Left ventricle myocardium inferior (tissue), 1 donor: Measurements from ENCODE around the gene APBB1IP. TPM values are rescaled to one million over a fixed set of nuclear protein-coding genes. Genes with fewer than 3 reads are reported as not detected.
"Not testable (repeated sequence)": the region's sequence is repeated elsewhere in the genome, so short reads cannot be mapped to it uniquely, and the experiment has no call there.

ENCODE experiments used
- DNase-seq: peaks from one replicate; pipeline ENCODE4 v3.0.0-alpha.2; 2020
- H3K27ac ChIP-seq: fragments of 200-600 bp; replicated peaks from 2 replicates; pipeline ENCODE4 v1.8.0; 2021
- H3K27me3 ChIP-seq: fragments of 200-600 bp; 2 replicates; pipeline ENCODE4 v1.8.0; 2021; ENCODE audit warnings: low read depth
- H3K36me3 ChIP-seq: fragments of 200-600 bp; 2 replicates; pipeline ENCODE4 v1.8.0; 2021
- H3K4me1 ChIP-seq: fragments of 200-600 bp; 2 replicates; pipeline ENCODE4 v1.8.0; 2021
- H3K4me3 ChIP-seq: fragments of 200-600 bp; 2 replicates; pipeline ENCODE4 v1.8.0; 2021; ENCODE audit warnings: mild to moderate bottlenecking, moderate library complexity
- H3K9me3 ChIP-seq: fragments of 200-600 bp; replicated peaks from 2 replicates; pipeline ENCODE4 v1.8.0; 2021
- intact Hi-C: fragments of 100-400 bp; cut with micrococcal nuclease; formaldehyde crosslinking; loops from one replicate; pipeline ENCODE4 v1.11.0; 2022
- total RNA-seq: library from RNA; stranded (reverse); fragmentation: NEBNext Ultra II Directional; extraction: Animal tissue kit (Norgen Biotek cat#: 25700); gene quantifications from one replicate; pipeline ENCODE4 v1.2.1, GENCODE V29; 2021
- TF ChIP-seq, protein P1 (sequence below): fragments of 200-600 bp; IDR thresholded peaks from 2 replicates; pipeline ENCODE4 v1.8.0; 2021; ENCODE audit warnings: antibody characterized with exemption, mild to moderate bottlenecking, borderline replicate concordance
- donor health status: DM: no; HTN: yes; CAD: no; lungs with severe emphysema.

Gene APBB1IP
- total RNA-seq, 1 donor from 2014 or later: 2.6 TPM

DNA sequence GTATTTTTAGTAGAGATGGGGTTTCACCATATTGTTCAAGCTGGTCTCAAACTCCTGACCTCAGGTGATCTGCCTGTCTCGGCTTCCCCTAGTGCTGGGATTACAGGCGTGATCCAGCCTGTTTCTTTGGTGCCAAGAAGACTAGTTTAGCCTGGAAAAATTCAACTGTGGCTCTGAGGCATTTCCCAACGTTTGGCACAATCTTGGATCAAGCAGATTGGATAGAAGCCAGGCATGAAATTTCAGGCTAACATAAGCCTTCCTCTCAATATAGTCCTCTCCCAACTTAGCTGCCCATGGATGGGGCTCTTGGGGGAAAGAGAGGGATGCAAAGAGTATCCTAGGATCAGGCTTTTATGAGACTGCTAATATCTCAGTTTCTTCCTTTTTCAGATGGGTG lies 53.8 kb downstream of the APBB1IP start:
- no peak overlapping the region for H3K27ac ChIP-seq
- intact Hi-C loops: no loop called here
- H3K36me3 ChIP-seq: no peaks in the 10 kb centered on the region
- H3K27me3 ChIP-seq: no peaks in the 10 kb centered on the region
- H3K9me3 ChIP-seq: peaks cover 4% of the 10 kb centered on the region
- TF ChIP-seq, protein P1, sequence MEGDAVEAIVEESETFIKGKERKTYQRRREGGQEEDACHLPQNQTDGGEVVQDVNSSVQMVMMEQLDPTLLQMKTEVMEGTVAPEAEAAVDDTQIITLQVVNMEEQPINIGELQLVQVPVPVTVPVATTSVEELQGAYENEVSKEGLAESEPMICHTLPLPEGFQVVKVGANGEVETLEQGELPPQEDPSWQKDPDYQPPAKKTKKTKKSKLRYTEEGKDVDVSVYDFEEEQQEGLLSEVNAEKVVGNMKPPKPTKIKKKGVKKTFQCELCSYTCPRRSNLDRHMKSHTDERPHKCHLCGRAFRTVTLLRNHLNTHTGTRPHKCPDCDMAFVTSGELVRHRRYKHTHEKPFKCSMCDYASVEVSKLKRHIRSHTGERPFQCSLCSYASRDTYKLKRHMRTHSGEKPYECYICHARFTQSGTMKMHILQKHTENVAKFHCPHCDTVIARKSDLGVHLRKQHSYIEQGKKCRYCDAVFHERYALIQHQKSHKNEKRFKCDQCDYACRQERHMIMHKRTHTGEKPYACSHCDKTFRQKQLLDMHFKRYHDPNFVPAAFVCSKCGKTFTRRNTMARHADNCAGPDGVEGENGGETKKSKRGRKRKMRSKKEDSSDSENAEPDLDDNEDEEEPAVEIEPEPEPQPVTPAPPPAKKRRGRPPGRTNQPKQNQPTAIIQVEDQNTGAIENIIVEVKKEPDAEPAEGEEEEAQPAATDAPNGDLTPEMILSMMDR: no peak
- peaks cover 8% of the 10 kb centered on the region for H3K4me1 ChIP-seq
- no peak for DNase-seq
- H3K4me3 ChIP-seq: no peak overlapping the region

DNA sequence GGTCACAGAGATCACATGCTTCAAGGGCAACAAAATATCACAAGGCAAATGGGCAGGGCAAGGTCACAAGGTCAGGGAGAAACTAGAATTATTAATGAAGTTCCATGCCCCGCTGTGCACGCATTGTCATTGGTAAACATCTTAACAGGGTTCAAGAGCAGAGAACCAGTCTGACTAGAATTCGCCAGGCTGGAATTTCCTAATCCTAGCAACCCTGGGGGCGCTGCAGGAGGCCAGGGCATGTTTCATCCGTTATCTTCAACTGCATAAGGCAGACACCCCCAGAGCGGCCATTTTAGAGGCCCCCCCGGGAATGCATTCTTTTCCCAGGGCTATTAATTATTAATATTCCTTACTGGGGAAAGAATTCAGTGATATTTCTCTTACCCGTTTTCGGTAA lies 54.6 kb downstream of the APBB1IP start:
- H3K27me3 ChIP-seq, H3K4me1 ChIP-seq, DNase-seq, H3K36me3 ChIP-seq, H3K27ac ChIP-seq, H3K9me3 ChIP-seq, H3K4me3 ChIP-seq, intact Hi-C loops: not testable (repeated sequence)

DNA sequence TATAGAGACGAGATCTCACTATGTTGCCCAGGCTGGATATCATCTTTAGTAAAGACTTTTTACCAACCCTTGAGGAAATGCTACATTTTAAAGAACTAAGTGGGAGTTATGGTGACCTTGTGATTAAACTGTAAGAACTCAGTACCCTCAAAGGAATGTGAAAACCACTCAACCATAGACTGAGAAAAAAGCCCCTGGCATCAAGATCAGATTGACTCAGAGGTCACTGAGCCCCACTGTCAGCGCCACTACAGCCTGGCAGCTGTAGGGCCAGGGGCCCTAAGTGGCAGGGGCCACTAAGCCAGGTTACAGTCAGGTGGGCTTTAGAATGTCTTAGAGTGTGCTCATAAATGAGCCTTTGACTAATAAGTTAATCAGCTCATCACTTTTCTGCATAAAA lies 55.9 kb downstream of the APBB1IP start:
- H3K4me3 ChIP-seq: no peak overlapping the region
- no peak overlapping the region for H3K27ac ChIP-seq
- intact Hi-C loops: no loop called here
- H3K4me1 ChIP-seq: no peaks in the 10 kb centered on the region
- H3K36me3 ChIP-seq: no peaks in the 10 kb centered on the region
- no peaks in the 10 kb centered on the region for H3K27me3 ChIP-seq
- DNase-seq: no peak
- TF ChIP-seq, protein P1: no peak
- H3K9me3 ChIP-seq: peaks cover 4% of the 10 kb centered on the region

DNA sequence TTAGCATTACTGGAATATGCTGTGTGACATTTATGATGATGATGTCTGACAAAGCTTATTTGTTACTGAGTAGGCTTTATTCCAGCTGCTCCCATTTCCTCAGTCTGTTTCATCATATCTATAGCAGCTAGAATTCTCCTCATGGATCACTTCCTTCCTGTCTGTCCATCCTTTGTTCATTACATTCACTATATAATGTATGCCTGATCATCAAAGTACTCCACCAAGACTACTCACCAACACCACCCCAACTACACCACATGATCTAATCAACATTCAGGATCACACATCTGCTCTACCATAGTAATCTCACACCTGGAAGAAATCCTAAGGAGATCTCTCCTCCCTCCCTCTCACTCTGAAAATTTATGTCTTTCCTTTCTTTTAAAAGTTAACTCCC lies 61.3 kb downstream of the APBB1IP start:
- H3K9me3 ChIP-seq: no peaks in the 10 kb centered on the region
- intact Hi-C loops: no loop called here
- no peak for DNase-seq

DNA sequence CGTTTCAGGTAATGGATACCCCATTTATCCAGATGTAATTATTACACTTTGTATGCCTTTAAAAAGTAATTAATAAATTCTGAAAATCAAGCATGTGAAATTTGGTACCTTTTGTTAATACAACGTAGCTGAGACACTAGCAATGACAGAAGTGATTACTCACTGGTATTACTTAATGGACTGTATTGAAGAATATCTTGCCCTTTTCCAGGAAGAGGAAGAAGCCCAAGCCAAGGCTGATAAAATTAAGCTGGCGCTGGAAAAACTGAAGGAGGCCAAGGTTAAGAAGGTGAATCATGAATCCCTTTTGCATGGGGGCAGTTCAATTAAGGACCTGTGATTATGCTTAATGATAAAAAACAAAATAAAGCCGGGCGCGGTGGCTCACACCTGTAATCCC lies 64.8 kb downstream of the APBB1IP start:
- Histone ChIP-seq H3K27ac (no peak overlapping the region), H3K27me3 (no peaks in the 10 kb centered on the region), H3K4me1 (no peaks in the 10 kb centered on the region), H3K4me3 (no peak overlapping the region), H3K9me3 (no peaks in the 10 kb centered on the region), H3K36me3 (no peaks in the 10 kb centered on the region)
- no peak for DNase-seq
- intact Hi-C loops: no loop called here
- TF ChIP-seq, protein P1: no peak

More for the DNA sequence above, 61.3 kb downstream of the APBB1IP start:
- H3K36me3 ChIP-seq: no peaks in the 10 kb centered on the region
- TF ChIP-seq, protein P1: no peak
- H3K27ac ChIP-seq: no peak overlapping the region
- H3K27me3 ChIP-seq: no peaks in the 10 kb centered on the region
- no peak overlapping the region for H3K4me3 ChIP-seq
- no peaks in the 10 kb centered on the region for H3K4me1 ChIP-seq

DNA sequence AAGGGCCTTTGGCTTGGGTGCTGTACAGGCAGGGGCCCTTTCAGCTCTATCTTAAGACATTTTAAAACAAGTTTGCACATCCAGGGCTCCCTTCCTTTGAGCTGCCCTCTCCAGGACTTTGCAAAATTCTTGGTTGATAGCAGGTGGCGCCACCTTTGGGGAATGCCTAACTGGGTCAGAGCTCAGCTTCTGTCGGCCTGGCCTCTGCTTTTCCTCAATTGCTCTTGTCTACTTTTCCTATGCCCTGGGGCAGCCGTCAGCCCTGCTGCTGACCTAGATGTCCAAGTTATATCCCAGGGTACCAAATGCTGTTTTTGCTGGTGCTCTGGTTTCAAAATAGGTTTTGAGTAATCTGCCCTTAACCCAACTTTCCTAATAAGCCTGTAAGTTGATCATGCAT lies 65.8 kb downstream of the APBB1IP start:
- H3K27me3 ChIP-seq: no peaks in the 10 kb centered on the region
- DNase-seq: no peak
- TF ChIP-seq, protein P1: no peak
- H3K4me3 ChIP-seq: no peak overlapping the region
- H3K27ac ChIP-seq: no peak overlapping the region
- peaks cover 7% of the 10 kb centered on the region for H3K9me3 ChIP-seq
- intact Hi-C loops: no loop called here
- H3K4me1 ChIP-seq: no peaks in the 10 kb centered on the region
- H3K36me3 ChIP-seq: no peaks in the 10 kb centered on the region

DNA sequence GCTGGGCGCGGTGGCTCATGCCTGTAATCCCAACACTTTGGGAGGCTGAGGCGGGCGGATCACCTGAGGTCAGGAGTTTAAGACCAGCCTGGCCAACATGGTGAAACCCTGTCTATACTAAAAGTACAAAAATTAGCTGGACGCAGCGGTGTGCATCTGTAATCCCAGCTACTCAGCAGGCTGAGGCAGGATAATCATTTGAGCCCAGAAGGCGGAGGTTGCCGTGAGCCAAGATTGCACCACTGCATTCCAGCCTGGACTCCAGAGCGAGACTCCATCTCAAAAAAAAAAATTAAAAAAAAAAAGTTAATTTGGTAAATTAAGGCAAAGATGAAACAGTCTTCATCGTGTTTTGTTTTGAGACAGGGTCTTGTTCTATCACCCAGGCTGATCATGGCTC lies 66.3 kb downstream of the APBB1IP start:
- H3K4me3 ChIP-seq, H3K36me3 ChIP-seq, H3K27me3 ChIP-seq, intact Hi-C loops, DNase-seq, H3K27ac ChIP-seq, H3K4me1 ChIP-seq: not testable (repeated sequence)
- H3K9me3 ChIP-seq: peaks cover 12% of the 10 kb centered on the region
